NCI-H1436 (cell line): ENCODE data around the gene CHKB.
"Not testable (repeated sequence)": the region's sequence is repeated elsewhere in the genome, so short reads cannot be mapped to it uniquely, and the experiment has no call there.

Experiments
- DNase-seq: peaks from one replicate; lab custom pipeline; 2025; lab: John Stamatoyannopoulos, UW

Gene CHKB, protein sequence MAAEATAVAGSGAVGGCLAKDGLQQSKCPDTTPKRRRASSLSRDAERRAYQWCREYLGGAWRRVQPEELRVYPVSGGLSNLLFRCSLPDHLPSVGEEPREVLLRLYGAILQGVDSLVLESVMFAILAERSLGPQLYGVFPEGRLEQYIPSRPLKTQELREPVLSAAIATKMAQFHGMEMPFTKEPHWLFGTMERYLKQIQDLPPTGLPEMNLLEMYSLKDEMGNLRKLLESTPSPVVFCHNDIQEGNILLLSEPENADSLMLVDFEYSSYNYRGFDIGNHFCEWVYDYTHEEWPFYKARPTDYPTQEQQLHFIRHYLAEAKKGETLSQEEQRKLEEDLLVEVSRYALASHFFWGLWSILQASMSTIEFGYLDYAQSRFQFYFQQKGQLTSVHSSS

DNA sequence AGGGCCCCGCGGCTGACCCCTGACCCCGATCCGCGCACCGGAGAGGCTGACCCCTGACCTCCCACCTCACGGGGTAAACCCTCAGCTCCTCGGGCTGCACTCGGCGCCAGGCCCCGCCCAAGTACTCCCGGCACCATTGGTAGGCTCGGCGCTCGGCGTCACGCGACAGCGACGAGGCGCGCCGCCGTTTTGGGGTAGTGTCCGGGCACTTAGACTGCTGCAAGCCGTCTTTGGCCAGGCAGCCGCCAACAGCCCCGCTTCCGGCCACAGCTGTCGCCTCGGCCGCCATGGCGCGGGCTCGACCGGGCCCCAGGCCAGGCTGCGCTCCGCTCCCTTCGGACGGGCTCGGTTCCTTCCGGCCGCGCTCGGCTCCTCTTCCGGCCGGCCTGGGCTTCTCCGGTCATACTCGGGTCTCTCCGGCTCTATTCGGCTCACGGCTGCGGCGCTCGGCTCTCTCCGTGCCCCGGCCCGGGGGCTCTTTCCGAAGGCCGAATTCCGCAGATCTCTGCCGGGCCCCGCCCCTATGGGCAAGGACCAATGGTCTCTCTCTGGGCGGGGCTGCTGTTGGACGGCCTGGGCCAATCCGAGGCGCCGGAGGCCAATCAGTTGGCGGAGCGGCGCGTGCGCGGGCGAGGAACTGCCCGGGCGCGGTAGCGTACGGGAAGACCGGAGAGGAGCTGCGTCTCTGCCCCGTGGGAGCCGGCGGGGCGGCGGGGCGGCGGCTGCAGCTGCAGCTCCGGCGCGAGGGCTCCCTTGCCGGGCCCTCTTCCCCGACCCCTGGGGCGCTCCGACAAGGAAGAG is at the start of gene CHKB:
TSS of gene CHKB (minus strand) at position 357 of the 801 bp plus-strand sequence. CDS start at position 289, 68 bp downstream.
- peak; percentile 99 for DNase-seq

DNA sequence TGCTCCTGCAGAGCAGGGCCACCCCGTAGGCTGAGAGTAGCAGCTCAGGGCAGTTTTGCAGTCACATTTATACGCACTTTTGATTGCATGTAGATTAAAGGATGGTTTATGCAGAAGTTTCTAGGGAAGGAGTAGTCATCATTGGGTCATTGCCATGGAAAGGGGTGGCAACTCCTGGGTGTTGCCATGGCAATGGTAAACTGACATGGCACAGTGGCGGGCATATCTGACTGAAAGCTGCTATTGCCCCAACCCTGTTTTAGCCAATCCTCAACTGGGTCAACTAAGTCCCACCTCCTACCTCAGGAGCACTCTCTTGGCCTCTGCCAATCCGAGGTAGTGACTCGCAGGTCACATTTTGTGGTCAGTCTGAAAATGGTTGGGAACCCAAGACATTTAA is 47.7 kb upstream of the CHKB start:
- no peak for DNase-seq

DNA sequence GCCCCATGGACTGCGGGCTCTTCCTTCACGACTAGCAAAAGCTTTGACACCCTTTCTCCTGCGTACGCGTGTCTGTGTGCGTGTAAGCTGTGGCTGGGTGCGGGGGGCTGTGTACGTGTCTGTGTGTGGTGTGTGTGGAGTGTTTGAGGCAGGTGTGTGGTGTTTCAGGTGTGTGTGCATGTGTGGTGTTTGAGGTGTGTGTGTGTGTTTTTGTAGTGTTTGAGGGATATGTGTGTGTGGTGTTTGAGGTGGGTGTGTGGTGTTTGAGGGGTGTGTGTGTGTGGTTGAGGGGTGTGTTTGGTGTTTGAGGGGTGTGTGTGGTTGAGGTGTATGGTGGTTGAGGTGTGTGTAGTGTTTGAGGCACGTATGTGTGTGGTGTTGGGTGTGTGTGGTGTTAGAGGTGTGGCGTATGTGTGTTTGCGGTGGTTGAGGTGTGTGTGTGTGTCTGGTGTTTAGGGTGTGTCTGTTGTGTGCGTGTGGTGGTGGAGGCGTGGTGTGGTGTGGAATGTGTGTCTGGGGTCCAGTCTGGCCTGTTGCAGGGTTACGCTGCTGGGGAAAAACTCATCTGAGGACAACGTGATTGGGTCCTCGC is 46.0 kb upstream of the CHKB start:
- no peak for DNase-seq

DNA sequence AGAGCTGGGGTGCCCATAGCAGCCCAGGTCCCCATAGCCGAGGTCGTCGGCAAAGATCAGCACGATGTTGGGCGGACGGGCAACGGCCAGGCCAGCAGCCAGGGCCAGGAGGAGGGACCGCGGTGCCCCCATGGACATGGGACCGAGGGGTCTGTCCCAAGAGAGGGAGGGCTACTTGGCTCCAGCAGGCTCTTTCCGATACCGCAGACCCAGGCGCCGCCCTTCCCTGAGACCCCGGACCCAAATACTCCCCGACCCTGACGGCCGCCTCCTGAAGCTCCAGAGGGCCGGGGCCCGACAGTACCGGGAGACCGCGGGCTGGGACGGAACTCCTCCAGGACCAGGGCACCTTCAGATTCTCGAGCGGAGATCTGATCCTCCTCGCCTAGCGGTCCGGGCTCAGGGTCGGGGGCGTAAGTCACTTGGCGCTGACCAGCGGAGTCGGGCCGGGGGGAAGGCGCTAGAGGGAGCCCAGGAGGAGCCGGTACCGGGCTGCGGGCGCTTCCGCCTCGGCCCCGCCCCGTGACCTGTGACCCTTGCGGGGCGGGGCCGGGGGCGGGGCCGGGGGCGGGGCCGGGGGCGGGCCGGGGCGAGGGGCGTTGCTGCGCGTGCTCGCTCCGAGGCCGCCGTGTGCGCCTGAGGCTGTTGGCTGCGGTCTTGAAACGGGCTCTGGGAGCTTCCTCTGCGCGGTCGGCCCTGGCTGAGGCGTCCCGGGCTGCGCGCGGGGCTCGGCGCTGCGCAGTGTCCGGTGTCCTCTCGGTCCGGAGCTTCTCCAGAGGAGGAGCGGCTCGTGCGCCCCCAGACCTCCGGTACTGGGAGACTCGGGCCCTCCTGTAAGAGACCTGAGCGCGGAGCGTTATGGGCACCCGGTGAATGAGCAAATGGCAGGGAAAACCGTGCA is 45.2 kb upstream of the CHKB start, which contains the start of gene ARSA:
TSS of gene ARSA (minus strand) at position 511 of the 901 bp plus-strand sequence. CDS start at position 138, 373 bp downstream.
- DNase-seq, result peak; percentile 72

DNA sequence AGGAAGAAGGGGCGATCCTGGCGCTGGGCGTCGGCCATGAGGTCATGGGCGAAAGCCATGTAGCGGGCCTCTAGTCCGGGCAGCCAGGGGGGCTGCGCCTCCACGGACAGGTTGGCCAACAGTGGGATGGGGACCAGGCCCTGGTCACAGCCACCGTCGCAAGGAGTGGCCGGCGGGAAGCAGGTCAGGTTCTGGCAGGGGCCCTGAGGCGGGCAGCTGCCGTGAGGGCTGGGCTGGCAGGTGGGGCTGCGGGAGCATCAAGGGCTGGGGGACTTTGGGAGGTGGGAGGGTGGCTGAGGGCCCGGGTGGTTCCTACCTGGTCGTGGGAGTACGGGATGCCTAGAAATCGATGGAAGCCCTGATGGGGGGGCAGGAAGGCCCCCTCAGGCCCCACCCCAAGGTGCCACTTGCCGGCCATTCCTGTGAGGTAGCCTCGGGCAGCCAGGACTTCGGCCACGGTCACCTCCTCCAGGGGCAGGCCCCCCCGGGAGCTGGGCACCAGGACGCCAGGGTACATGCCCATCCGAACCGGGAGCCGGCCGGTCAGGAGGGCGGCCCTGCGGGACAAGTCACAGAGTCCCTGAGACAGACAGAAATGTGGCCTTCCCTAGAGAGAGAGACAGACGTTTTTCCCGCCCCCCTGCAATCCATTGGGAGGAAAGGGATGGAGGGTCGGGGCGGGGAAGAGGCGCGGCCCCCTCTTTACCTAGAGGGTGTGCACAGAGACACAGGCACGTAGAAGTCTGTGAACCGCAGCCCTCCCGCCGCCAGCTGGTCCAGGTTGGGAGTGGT is 44.4 kb upstream of the CHKB start:
- no peak for DNase-seq

DNA sequence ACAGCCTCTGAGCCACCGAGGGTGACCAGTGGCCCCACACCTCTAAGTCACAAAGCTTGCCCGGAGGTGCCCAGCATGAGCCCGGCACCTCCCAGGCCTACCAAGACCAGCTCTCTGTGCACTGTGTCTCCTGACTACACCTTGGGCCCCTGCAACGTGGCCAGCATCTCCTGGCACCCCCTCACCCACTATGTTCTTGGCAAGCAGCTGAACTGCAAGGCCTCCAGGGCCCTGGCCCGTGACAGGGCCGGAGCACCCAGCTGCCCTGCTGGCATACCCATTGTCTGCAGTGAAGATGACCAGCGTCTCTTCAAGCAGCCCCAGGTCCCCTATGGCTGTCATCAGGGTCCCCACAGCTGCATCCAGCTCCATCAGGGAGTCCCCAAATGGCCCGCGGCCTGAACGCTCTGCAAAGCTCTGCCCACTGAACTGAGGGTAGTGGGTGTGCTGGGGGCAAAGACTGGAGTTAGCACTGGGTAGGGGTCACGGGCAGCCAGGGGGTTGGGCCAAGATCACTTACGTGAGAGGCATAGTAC is 43.7 kb upstream of the CHKB start:
- no peak for DNase-seq

DNA sequence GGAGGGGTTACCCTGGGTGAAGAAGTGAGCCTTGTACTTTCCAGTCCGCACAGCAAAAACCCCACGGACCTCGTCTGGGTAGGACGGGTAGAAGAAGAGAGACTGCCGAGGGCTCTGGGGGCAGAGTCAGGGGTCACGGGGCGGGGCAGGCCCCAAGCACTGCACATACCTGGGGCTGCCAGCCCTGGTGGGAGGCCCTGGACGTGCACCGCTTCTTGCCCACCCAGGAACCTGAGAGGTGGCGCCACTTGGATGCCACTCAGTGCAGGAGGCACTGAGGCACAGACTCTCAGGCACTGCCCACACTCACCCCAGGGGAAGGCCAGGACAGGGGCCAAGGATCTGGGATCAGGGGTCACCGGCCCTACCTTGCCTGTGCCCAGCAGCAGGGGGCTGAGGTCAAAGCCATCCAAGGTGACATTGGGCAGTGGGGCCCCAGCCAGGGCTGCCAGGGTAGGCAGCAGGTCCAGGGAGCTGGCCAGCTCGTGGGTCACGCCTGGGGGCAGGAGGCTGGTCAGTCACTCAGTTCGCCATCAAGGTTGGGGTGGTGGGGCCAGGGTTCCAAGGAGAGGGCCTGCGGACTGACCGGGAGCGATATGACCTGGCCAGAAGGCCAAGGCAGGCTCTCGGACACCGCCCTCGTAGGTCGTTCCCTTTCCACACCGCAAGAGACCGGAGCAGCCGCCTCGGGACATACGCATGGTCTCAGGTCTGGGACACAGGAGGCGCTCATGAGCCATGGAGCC is 43.1 kb upstream of the CHKB start:
- DNase-seq, result no peak

DNA sequence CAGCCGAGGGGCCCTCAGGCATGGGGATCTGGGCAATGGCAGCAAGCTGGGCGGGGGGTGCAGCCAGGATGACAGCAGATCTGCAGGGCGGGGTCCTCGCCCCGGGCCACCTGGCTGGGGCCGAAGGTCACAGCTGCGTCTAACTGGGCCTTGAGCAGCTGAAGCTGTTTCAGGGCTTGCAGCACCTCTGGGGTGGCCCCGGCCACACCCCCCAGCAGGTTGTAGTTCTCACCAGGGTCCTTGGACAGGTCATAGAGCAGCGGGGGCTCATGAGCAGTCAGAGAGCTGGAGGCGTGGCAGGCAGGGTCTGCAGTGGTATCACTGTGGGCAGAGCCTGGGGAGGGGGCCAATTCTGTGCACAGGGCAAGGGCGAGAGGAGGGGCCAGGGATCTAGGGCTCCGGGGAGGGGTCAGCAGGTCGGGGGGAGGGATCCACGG is 42.5 kb upstream of the CHKB start:
- no peak for DNase-seq

DNA sequence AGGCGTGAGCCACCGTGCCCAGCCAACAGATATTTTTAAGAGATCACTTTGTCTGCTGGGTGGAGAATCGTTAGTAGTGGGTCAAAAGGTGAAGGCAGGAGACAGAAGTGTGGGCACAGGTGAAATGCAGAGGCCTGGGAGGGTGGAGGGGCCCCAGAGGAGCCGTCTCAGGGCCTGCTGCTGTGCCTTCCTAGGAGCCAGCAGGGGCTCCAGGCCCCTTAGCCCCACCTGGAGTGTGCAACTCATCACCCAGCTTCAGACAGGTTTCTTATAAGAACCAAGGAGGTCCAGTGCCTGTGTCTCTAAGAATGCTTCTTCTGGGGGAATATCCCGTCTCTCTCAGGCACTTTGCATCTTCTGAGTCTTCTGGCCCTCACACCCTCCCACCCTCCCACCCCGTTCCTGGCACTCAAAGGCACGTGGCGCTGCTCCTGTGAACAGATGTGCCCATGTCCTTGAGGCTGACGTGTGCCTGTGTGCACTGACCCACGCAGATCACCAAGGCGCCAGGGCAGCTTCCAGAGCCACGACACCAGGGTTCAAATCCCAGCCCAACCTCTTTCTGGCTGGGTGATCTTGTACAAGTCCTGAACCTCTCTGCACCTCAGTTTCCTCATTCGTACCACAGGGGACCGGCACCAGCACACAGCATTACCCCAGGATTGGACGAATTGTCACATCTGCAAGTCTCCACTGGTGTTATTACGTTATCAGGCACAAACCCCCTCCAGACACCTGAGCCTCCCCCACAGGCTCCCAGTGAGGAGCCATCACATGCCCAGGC is 41.9 kb upstream of the CHKB start:
- DNase-seq, result no peak

DNA sequence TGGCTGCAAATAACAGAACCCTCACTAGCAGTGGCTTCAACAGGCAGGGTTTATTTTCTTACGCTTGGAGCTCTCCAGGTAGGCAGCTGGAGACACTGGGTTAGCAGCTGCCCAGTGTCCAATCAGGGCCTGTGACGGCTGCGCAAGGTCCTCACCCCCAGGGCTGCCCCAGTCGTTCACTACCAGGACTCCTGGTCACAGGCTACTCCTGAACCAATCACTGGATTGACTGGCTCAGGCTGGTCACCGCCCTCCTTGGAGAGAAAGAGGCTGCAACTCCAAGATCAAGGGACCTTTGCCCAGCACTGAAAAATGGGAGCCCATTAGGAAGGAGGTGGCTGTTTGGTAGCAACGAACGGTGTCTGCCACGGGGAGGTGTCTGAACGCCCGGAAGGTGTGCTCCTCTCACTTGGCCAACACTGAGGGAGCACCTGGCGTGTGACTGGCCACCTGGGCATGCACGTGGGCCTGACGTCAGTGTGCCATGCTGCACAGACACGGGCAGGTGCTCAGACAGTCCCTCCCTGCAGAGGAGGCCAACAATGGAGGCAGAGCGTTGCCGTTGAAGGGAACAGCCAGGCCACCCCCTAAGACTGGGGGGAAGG is 40.2 kb upstream of the CHKB start:
- peak; percentile 86 for DNase-seq

DNA sequence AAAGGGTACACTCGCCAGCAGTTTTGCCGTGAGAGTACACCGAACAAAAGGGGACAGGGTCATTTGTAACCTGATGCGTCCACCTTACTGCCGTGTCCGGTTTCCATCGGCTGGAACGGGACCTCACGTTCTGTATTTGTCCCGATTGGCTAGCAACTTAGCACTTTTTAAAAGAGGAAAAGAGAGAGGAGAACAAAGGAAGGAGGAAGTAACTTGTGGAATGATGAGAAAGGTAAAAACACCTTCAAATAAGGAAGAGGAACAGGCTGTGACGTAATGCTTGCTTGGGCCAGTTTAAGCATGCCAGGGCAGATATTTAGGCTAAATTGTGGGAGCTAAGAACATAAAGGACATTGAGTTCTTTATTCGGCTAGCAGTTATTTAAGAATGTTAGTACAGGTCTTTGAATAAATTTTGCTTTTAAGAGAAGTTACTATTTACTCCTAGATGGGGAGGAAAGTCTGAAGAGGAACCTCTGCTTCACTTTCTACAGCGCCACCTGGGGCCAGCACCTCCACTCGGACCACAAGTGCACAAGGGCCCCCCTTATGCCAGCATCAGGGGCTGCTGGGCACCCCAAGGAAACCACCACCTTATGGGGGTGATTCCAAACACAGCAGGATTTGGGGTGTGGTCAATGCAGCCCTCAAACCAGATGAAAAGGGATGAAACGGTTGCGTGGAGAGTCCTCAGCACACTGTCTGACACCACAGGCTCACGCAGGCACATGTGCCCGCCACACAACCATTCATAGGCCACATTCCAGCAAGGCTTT is 39.5 kb upstream of the CHKB start:
- DNase-seq, result no peak

DNA sequence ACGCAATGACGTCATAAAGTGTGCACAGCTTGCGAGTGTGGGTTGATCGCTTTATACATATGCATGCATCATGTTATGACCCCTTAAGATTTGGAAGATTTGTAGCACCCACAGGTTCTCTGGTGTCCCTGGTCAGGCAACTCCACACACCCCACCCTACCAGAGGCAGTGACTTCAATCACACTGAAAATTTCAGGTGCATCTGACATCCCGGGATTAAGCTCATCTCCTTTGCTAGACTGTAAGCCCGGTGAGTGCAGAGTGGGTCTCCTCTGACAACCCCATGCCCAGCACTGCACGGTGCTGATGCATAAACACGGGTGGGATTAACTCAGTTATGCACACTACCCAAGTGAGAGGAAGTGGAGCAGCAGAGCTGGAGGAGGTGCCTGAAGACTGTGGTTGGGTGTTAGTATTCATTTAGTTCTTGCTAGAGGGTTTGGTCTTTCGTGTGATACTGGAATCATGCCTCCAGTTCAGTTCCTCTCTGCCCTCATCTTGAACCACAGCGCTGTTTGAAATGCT is 38.8 kb upstream of the CHKB start:
- DNase-seq, result no peak

DNA sequence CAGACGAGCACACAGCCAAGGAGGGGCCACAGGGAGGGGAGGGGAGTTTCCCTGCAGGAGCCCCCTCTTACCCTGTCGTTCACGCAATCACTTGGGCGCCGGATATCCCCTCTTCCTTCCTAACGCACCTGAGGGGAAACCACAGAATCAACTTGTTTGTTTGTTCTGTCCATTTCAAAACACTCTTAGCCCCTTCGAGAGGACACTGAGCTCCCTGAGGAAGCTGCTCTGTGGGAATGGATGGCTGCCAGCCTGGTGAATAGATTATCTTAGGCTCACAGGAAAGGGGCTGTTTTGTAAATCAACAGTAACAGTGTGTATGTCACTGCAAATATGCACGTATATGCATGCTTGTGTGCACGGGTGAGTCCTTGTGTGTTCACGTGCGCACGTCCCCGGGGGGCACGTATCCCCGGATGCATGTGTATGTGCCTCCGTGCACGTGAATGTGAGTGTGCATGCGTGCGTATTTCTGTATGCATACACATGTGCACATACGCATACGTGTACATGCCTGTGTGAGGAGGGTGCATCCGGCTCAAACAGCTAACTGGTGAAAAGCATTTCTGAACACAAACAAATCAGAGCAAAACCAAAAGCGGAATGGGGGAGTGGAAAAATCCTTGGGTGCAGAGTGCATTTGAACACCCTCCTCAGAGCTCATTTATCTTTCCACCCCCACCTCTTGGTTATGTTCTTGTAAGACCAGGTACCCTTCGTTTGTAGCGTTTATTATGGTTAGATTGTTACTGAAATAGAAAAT is 38.1 kb upstream of the CHKB start:
- DNase-seq, result no peak

DNA sequence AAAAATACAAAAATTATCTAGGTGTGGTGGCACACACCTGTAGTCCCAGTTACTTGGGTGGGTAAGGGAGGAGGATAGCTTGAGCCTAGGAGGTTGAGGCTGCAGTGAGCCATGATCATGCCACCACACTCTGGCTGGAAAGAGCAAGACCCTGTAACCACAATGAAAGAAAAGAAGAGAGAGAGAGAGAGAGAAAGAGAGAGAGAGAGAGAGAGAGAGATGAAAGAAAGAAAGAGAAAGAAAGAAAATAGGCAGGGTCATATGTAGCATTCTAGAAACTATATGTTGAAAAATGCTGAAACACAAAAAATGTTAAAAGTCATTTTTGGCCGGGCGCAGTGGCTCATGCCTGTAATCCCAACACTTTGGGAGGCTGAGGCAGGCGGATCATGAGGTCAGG is 31.6 kb upstream of the CHKB start:
- DNase-seq, result not testable (repeated sequence)

DNA sequence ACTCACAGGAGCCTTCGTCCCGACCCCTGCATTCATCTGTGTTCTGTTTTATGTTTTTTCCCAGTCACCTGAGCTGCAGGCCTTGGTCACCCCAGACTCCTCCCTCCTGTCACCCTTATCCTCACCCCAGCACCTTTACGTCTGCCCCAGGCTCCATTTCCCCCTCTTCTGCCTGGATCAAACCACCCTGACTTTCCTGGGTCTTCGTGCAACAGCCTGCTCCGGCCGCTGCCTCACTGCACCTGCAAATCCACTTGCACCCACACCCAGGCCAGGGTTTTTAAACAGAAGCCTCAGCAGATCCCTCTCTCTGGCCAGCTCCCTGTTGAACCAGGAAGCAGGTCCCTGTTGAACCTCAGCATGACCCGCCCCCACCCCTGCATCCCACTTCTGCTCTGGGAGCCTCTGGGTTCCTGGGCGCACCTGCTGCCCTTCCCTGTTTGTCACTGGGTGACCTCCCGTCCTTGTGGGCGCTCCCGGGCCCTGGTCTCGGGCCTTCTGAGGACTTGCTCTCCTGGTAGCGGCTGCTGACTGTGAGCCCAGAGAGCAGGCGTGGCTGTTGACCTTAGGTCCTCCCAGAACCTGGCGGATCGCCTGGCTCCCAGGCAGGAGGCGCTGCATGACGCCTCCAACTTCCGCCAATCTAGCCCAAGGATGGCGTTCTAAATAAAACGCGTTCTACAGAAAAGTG is 30.8 kb upstream of the CHKB start:
- DNase-seq, result no peak
